Parathyroid adenoma (tissue), 2 donors: ENCODE measurements around the gene FSTL4.

ENCODE experiments used
- H2AFZ ChIP-seq: fragments of 300-600 bp; sonication (generic); one replicate; pipeline ENCODE4 v1.7.0; 2017; ENCODE audit warnings: antibody characterized with exemption, mild to moderate bottlenecking
- H3K27ac ChIP-seq: fragments of 300-600 bp; sonication (generic); one replicate; pipeline ENCODE4 v1.7.0; 2017
- H3K27me3 ChIP-seq: fragments of 300-600 bp; sonication (generic); one replicate; pipeline ENCODE4 v1.7.0; 2017; ENCODE audit warnings: low read length; ENCODE audit not compliant: control insufficient read depth, insufficient read depth
- H3K36me3 ChIP-seq: fragments of 300-600 bp; sonication (generic); one replicate; pipeline ENCODE4 v1.7.0; 2017; ENCODE audit warnings: low read length; ENCODE audit not compliant: control insufficient read depth, insufficient read depth
- H3K4me1 ChIP-seq: fragments of 300-600 bp; sonication (generic); one replicate; pipeline ENCODE4 v1.7.0; 2017; ENCODE audit warnings: control low read depth
- H3K4me2 ChIP-seq: fragments of 300-600 bp; sonication (generic); one replicate; pipeline ENCODE4 v1.7.0; 2017; ENCODE audit warnings: low read length
- H3K4me3 ChIP-seq: fragments of 300-600 bp; sonication (generic); one replicate; pipeline ENCODE4 v1.7.0; 2017; ENCODE audit warnings: low read depth, low read length
- H3K79me2 ChIP-seq: fragments of 300-600 bp; sonication (generic); one replicate; pipeline ENCODE4 v1.7.0; 2017; ENCODE audit warnings: control low read depth
- H3K9ac ChIP-seq: fragments of 300-600 bp; sonication (generic); one replicate; pipeline ENCODE4 v1.7.0; 2017; ENCODE audit warnings: mild to moderate bottlenecking
- H3K9me3 ChIP-seq: fragments of 300-600 bp; sonication (generic); one replicate; pipeline ENCODE4 v1.7.0; 2017; ENCODE audit warnings: low read length; ENCODE audit not compliant: control insufficient read depth
- TF ChIP-seq, protein P1 (sequence below): fragments of 300-600 bp; sonication (generic); IDR thresholded peaks from one replicate; pipeline ENCODE4 v1.7.0; 2017; ENCODE audit warnings: antibody characterized with exemption, mild to moderate bottlenecking
- donor health status: primary hyperparathyroidism.

FSTL4 gene

GRCh38 chr5:133247151-133247709 is 365.1 kb downstream of the FSTL4 start:
- no peak overlapping the region for H2AFZ ChIP-seq
- no peak overlapping the region for H3K4me3 ChIP-seq
- no peaks in the 10 kb centered on the region for H3K9me3 ChIP-seq
- H3K27ac ChIP-seq, result no peak overlapping the region
- H3K4me2 ChIP-seq, result no peak overlapping the region
- no peaks in the 10 kb centered on the region for H3K79me2 ChIP-seq
- H3K9ac ChIP-seq, result no peak overlapping the region
- no peaks in the 10 kb centered on the region for H3K27me3 ChIP-seq
- TF ChIP-seq, protein P1, sequence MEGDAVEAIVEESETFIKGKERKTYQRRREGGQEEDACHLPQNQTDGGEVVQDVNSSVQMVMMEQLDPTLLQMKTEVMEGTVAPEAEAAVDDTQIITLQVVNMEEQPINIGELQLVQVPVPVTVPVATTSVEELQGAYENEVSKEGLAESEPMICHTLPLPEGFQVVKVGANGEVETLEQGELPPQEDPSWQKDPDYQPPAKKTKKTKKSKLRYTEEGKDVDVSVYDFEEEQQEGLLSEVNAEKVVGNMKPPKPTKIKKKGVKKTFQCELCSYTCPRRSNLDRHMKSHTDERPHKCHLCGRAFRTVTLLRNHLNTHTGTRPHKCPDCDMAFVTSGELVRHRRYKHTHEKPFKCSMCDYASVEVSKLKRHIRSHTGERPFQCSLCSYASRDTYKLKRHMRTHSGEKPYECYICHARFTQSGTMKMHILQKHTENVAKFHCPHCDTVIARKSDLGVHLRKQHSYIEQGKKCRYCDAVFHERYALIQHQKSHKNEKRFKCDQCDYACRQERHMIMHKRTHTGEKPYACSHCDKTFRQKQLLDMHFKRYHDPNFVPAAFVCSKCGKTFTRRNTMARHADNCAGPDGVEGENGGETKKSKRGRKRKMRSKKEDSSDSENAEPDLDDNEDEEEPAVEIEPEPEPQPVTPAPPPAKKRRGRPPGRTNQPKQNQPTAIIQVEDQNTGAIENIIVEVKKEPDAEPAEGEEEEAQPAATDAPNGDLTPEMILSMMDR, result no peak
- peaks cover 29% of the 10 kb centered on the region for H3K4me1 ChIP-seq
- H3K36me3 ChIP-seq, result no peaks in the 10 kb centered on the region

DNA sequence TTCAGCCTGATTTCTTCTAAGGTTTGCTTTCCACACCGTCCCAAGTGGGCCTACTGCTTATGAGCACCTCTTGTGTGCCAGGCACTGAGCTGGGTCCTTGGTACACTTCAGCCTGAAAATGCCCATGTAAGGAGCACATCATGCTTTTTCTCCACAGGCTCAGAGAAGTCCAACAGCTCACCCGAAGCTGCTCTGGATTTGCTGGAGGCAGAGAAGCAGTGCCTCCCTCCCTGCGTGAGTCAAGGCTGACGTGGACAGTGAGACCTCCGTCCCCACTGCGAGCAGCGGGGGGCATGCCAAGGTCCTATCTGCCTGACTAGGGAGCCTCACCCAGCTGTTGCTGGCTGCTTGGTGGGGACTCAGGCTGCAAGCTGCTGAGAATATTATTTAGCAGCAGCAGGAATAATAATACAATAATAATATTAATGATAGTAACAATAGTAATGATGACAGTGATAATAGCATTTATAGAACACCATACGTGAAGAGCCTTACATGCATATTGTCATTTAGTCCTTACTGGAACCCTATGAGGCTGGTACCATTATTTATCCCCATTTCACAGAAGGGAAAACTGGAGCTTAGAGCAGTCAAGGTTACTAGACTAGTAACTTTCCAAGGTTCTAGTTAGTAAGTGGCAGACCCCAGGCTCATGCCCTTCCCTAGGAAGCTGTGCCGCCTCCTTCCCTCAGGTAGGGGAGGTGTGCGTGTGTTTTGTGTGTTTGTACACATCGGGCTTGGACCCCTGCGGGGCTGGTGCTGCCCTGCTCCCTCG is 365.8 kb downstream of the FSTL4 start:
- Histone ChIP-seq H3K4me2 (no peak overlapping the region), H3K36me3 (no peaks in the 10 kb centered on the region), H3K27ac (no peak overlapping the region), H3K9me3 (no peaks in the 10 kb centered on the region), H3K79me2 (no peaks in the 10 kb centered on the region), H3K27me3 (no peaks in the 10 kb centered on the region), H3K4me1 (peaks cover 27% of the 10 kb centered on the region), H3K4me3 (no peak overlapping the region), H2AFZ (no peak overlapping the region), H3K9ac (no peak overlapping the region)
- TF ChIP-seq, protein P1, result no peak

DNA sequence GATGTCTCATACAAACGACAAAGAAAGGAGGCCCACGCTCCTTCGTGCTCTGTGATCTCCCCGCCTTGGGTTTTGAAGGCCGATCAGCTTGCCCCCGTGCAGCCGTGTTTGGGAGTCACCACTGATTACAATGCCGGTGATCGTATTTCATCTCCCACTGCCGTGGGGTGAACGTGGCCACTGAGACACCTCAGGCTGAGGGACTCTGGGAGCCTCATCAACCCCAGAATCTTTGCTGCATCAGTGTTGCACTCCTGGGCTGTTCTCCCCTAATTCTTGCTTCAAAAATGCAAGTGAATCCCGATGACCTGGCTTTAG is 366.3 kb downstream of the FSTL4 start:
- peaks cover 27% of the 10 kb centered on the region for H3K4me1 ChIP-seq

GRCh38 chr5:133245191-133246052 is 366.9 kb downstream of the FSTL4 start:
- Histone ChIP-seq H3K27ac (no peak overlapping the region), H3K36me3 (no peaks in the 10 kb centered on the region), H3K9me3 (no peaks in the 10 kb centered on the region), H3K4me2 (no peak overlapping the region), H3K4me3 (no peak overlapping the region), H3K27me3 (no peaks in the 10 kb centered on the region), H2AFZ (no peak overlapping the region), H3K79me2 (no peaks in the 10 kb centered on the region), H3K9ac (no peak overlapping the region), H3K4me1 (peaks cover 33% of the 10 kb centered on the region)
- TF ChIP-seq, protein P1, result no peak

More for the DNA sequence above, 366.3 kb downstream of the FSTL4 start:
- Histone ChIP-seq H3K4me2 (no peak overlapping the region), H3K27me3 (no peaks in the 10 kb centered on the region), H3K27ac (no peak overlapping the region), H3K9ac (no peak overlapping the region), H3K36me3 (no peaks in the 10 kb centered on the region), H3K79me2 (no peaks in the 10 kb centered on the region), H3K9me3 (no peaks in the 10 kb centered on the region), H3K4me3 (no peak overlapping the region), H2AFZ (no peak overlapping the region)
- TF ChIP-seq, protein P1, result no peak
